Gastrocnemius medialis (tissue), 4 donors: ENCODE data around the gene MACROD2.

Source experiments
- POLR2A ChIP-seq, 2 donors: fragments of 450-650 bp; IDR thresholded peaks; one replicate each; pipeline ENCODE4 v1.6.1; 2017; ENCODE audit warnings: antibody characterized with exemption in 2 of 2, mild to moderate bottlenecking in 2 of 2, moderate library complexity in 2 of 2
- TF ChIP-seq, protein P1 (sequence below), 5 experiments: fragments of 450-650 bp in 3 of 5; fragments of 200-600 bp in 2 of 5; sonication (generic) in 2 of 5; IDR thresholded peaks in 4 of 5; conservative IDR thresholded peaks in 1 of 5; 1 replicate in 4 of 5; 2 replicates in 1 of 5; pipeline ENCODE4 v1.5.1; 2016 to 2019; ENCODE audit warnings: antibody characterized with exemption in 5 of 5, mild to moderate bottlenecking in 3 of 5, moderate library complexity in 3 of 5

DNA sequence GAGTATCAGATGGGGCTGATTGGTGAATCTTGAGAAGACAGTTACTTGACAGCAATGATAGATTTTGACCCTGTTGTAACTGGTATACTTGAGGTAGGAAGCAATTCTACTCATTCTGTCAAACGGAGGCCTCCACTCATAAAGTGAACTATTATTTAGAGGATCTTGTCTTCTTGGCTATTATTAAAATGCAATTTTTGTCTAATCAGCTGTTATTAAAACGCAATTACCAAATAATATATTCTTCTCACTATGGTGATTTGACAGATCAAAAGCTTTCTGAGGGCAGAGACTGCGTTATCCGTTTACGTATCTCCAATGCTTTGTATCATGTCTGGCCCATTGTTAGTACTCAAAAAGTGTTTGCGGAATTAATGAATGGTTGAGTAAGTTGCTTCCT is 120.7 kb downstream of the MACROD2 start:
- no peak for TF ChIP-seq POLR2A (IDR thresholded peaks at IDR 0.05)
- TF ChIP-seq, protein P1, sequence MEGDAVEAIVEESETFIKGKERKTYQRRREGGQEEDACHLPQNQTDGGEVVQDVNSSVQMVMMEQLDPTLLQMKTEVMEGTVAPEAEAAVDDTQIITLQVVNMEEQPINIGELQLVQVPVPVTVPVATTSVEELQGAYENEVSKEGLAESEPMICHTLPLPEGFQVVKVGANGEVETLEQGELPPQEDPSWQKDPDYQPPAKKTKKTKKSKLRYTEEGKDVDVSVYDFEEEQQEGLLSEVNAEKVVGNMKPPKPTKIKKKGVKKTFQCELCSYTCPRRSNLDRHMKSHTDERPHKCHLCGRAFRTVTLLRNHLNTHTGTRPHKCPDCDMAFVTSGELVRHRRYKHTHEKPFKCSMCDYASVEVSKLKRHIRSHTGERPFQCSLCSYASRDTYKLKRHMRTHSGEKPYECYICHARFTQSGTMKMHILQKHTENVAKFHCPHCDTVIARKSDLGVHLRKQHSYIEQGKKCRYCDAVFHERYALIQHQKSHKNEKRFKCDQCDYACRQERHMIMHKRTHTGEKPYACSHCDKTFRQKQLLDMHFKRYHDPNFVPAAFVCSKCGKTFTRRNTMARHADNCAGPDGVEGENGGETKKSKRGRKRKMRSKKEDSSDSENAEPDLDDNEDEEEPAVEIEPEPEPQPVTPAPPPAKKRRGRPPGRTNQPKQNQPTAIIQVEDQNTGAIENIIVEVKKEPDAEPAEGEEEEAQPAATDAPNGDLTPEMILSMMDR (IDR thresholded peaks at IDR 0.05 in 4 of 5, conservative IDR thresholded peaks at IDR 0.05 in 1 of 5) = no peak
